GM13976 (cell line): ENCODE data around the gene CHCHD6.

Source experiments
- DNase-seq: peaks from one replicate; pipeline ENCODE4 v3.0.0; 2012; ENCODE audit warnings: low spot score
- CTCF ChIP-seq: IDR thresholded peaks from 2 replicates; pipeline ENCODE4 v1.5.1; 2012; ENCODE audit warnings: borderline replicate concordance, mild to moderate bottlenecking; ENCODE audit not compliant: insufficient read depth; ENCODE audit errors: extremely low read depth, missing control alignments, control extremely low read depth
- in situ Hi-C: fragments of 300-500 bp; cut with MboI; formaldehyde crosslinking; loops from one replicate; pipeline ENCODE4 v1.12.0; 2022; ENCODE audit warnings: low sequenced_read_pairs, mixed read lengths, inconsistent platforms; ENCODE audit not compliant: unreplicated experiment

CHCHD6 gene

DNA sequence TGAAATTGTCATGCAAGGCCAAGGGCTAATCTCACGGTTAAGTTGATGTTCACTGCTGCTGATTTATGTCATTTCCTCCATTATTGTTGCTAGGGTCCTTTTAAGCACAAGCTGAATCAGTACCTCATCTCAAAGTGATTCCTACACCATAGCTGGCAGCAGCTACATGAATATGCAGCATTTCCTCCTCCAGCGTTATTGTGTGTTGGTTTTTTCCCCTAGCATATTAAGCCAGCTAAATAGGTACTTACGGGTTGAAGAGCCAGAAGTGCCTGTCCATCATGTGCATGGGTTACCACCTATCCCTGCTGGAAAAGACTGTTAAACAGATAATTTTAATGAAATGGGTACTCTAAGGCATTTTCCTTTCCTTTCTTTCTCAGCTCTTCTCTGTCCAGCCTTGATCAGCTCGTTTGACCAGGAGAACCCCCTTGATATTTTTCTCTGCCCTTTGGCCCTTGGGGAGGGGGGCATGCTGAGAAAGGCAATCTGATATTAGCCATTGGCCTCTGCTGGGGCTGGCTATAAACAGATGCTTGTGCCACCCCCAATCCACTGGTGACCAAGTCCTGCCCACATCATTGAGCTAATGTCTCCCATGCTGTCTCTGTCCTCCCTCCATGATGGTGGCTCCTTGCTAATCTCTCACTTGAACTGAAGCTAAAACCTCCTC, 163.3 kb downstream of the CHCHD6 start:
- TF ChIP-seq CTCF: no peak
- in situ Hi-C loops: no loop called here
- DNase-seq: no peak

GRCh38 chr3:126867863-126868200, 163.8 kb downstream of the CHCHD6 start:
- no peak for TF ChIP-seq CTCF
- in situ Hi-C loops: no loop called here
- DNase-seq: no peak

DNA sequence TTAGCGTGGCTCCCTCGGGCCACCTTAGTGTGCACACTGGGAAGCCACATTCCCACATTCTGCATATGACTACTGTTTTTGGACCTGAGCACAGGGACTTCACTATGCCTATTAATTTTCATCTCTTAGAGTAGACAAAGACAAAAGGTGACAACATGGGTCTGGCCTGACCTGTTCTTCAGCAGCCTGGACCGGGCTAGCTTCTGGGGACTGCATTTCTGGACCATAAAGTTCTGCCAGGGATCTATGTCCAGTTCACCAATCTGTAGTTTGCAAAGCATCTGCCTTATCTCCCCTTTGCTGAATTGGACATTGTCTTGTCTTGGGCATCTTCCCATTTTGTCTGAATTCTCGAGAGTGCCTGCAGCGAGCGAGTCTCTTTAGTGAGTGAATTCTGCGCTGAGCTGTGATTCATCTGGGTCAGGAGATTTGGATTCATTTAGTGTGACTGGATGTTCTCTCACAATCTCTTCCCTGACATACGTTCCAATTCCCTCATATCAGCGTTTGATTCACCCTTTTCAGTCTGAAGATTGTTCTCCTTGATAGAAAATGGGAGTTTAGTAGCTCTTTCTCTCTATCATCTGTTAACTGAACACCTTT, 166.7 kb downstream of the CHCHD6 start:
- no peak for DNase-seq
- no peak for TF ChIP-seq CTCF
- in situ Hi-C loops: no loop called here

- no peak for TF ChIP-seq CTCF
- DNase-seq: no peak
- in situ Hi-C loops: no loop called here
These were observed 168.8 kb downstream of the CHCHD6 start for GRCh38 chr3:126872701-126873342.

DNA sequence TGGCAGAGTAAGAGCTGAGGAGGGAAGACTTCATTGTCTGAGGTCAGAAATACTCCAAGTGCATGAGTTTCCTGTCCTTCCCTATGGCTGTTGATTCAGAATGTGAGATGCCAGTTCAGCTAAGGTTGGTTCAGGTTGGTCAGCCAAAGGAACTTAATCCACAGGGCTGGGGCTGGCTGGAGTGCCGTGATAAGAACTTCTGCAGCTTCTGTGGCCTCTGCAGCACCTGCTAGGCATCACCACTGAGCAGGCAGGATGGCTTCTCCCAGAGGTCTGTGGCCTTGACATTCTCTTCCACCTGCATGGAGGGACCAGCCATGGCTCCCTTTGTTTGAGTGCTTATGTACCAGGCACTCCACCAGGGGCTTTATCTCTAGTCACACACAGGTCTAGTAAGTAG, 169.4 kb downstream of the CHCHD6 start:
- DNase-seq: no peak
- in situ Hi-C loops: no loop called here
- no peak for TF ChIP-seq CTCF

GRCh38 chr3:126878664-126879063, 174.6 kb downstream of the CHCHD6 start:
- TF ChIP-seq CTCF: no peak
- in situ Hi-C loops: no loop called here
- DNase-seq: no peak

- TF ChIP-seq CTCF: no peak
- in situ Hi-C loops: no loop called here
- DNase-seq: no peak
These were observed 176.9 kb downstream of the CHCHD6 start for GRCh38 chr3:126880901-126881300.
